Measurements from ENCODE around the gene NRSN2. TPM values are rescaled to one million over a fixed set of nuclear protein-coding genes. Genes with fewer than 3 reads are reported as not detected.

Gene NRSN2
- total and polyA plus RNA-seq, 7 donors, result 1.6 to 5.0 (median 3.4) TPM

DNA sequence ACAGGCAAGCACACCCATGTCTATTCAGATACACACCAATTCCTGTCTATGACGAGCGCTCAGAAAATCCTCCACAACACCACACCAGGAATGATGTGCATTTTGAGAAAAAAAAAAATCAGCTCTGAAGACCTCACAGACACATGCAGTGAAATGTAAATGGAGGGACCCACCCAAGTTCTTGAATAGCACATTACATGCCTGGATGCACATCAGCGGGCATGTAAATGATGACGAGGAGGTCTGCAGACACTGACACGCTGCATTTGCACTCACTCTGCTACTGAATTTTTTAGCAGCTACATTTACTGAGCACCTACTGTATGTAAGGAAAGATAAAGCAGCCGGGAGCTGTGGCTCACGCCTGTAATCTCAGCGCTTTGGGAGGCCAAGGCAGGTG, 14.7 kb downstream of the NRSN2 start:
- no peak overlapping the region for H3K27ac ChIP-seq
- H3K4me1 ChIP-seq, result peaks cover 5% of the 10 kb centered on the region
- ATAC-seq (no peak), DNase-seq (no peak)
- TF ChIP-seq, protein P1, sequence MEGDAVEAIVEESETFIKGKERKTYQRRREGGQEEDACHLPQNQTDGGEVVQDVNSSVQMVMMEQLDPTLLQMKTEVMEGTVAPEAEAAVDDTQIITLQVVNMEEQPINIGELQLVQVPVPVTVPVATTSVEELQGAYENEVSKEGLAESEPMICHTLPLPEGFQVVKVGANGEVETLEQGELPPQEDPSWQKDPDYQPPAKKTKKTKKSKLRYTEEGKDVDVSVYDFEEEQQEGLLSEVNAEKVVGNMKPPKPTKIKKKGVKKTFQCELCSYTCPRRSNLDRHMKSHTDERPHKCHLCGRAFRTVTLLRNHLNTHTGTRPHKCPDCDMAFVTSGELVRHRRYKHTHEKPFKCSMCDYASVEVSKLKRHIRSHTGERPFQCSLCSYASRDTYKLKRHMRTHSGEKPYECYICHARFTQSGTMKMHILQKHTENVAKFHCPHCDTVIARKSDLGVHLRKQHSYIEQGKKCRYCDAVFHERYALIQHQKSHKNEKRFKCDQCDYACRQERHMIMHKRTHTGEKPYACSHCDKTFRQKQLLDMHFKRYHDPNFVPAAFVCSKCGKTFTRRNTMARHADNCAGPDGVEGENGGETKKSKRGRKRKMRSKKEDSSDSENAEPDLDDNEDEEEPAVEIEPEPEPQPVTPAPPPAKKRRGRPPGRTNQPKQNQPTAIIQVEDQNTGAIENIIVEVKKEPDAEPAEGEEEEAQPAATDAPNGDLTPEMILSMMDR (IDR thresholded peaks at IDR 0.05), result no peak
- no peaks in the 10 kb centered on the region for H3K9me3 ChIP-seq
- WGBS, 3 donors, result 92 to 98% (median 95%) methylated on average over 8 of the region's 8 CpGs
- no peaks in the 10 kb centered on the region for H3K27me3 ChIP-seq (ENCODE audit: insufficient read depth in 3 of 3, low read length in 2 of 3)
- H3K4me3 ChIP-seq, result no peak overlapping the region
- intact Hi-C loops (cut with DNase I), result loop anchor here in 1 of 2 donors (5.0 kb wide), 1 partner anchor 36 kb away; no protein-coding TSS in a partner anchor
- H3K36me3 ChIP-seq (ENCODE audit: insufficient read depth in 1 of 2, low read depth in 1 of 2), result no peaks in the 10 kb centered on the region

DNA sequence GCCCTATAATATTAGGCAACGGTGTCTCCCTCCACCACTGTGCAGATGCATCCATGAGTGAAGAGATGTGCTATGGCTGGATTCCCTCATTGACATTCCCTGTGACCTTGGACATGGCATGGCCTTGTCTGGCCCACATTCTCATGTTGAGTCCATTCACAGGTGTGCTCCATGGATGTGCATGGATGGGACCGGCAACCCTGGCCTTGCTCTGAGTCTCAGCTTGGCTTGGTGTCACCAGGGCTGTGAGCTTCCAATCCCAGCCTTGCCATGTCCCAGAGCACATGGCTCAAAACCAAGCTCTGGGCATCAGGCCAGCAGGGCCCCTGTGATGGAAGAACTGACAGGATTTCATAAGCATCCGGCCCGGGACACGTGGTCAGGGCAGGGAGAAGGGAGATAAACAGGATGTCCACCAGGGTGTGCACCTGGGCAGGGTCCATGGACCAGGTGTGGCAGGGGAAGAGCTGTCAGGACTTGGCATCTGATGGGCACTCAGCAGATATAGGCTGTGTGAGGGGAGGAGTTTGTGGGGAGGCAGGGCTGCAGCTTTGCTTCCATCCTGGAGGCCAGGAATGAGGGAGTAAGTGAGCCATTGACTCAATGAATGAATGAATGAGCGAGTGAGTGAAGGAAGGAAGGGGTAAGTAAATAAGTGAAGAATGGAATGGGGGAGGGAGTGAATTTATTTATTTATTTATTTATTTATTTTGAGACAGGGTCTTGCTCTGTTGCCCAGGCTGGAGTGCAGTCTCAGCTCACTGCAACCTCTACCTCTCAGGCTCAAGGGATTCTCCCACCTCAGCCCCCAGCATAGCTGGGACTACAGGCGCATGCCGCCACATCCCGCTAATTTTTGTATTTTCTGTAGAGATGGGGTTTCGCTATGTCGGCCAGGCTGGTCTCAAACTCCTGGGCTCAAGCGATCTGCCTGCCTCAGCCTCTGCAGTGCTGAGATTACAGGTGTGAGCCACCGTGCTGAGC, 15.7 kb downstream of the NRSN2 start:
- Histone ChIP-seq H3K27ac (no peak overlapping the region), H3K36me3 (ENCODE audit: insufficient read depth in 1 of 2, low read depth in 1 of 2) (no peaks in the 10 kb centered on the region), H3K4me1 (peaks cover 5% of the 10 kb centered on the region), H3K27me3 (ENCODE audit: insufficient read depth in 3 of 3, low read length in 2 of 3) (no peaks in the 10 kb centered on the region), H3K9me3 (no peaks in the 10 kb centered on the region), H3K4me3 (no peak overlapping the region)
- intact Hi-C loops (cut with DNase I), result loop anchor here in 1 of 2 donors (5.0 kb wide), 1 partner anchor 35 kb away; no protein-coding TSS in a partner anchor
- TF ChIP-seq, protein P1 (IDR thresholded peaks at IDR 0.05), result peak; percentile 17
- peak; percentile 64 to 85 (median 71) for ATAC-seq
- peak; percentile 76 to 82 for DNase-seq
- WGBS, 3 donors, result 61 to 63% (median 62%) methylated on average over 13 of the region's 13 CpGs

DNA sequence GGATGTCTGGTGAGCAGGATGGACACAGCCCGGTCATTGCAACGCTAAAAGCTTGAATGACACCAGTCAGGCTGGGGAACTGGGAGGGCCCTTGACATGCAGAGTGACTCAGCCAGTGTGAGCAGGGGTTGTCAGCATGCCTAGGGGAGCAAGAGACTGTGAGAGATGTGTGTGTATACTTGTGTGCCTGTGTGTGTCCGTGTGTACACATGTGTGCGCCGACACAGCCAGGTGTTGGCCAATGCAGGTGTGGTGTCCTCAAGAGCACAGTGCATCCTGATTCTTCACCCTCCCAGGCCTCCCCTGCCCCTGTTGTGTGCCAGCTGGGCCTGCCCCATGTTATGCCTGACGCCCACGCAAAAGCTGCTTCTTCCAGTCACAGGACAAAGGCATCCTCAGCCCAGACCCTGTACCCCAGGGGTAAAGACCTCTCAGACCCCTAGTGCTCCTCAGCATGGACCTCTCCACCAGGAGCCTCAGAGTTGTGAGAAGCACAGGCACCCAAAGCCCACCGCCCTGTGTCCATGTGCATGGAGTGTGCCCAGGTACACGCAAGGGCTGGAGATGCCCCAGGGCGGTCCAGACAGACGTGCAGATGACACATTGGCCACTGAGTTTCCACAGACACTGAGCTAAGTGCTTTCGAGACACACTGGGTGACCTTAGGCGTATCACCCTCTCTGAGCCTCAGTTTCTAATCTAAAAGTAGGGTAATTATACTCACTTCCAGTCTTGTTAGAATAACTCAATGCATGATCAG, 16.6 kb downstream of the NRSN2 start:
- 85 to 88% (median 86%) methylated on average over 13 of the region's 13 CpGs for WGBS, 3 donors
- Histone ChIP-seq H3K4me1 (peaks cover 5% of the 10 kb centered on the region), H3K36me3 (ENCODE audit: insufficient read depth in 1 of 2, low read depth in 1 of 2) (no peaks in the 10 kb centered on the region), H3K4me3 (no peak overlapping the region), H3K27ac (no peak overlapping the region), H3K27me3 (ENCODE audit: insufficient read depth in 3 of 3, low read length in 2 of 3) (no peaks in the 10 kb centered on the region), H3K9me3 (no peaks in the 10 kb centered on the region)
- TF ChIP-seq, protein P1 (IDR thresholded peaks at IDR 0.05), result no peak
- no peak for ATAC-seq
- no peak for DNase-seq
- intact Hi-C loops (cut with DNase I), result loop anchor here in 1 of 2 donors (5.0 kb wide), 1 partner anchor 34 kb away; no protein-coding TSS in a partner anchor

DNA sequence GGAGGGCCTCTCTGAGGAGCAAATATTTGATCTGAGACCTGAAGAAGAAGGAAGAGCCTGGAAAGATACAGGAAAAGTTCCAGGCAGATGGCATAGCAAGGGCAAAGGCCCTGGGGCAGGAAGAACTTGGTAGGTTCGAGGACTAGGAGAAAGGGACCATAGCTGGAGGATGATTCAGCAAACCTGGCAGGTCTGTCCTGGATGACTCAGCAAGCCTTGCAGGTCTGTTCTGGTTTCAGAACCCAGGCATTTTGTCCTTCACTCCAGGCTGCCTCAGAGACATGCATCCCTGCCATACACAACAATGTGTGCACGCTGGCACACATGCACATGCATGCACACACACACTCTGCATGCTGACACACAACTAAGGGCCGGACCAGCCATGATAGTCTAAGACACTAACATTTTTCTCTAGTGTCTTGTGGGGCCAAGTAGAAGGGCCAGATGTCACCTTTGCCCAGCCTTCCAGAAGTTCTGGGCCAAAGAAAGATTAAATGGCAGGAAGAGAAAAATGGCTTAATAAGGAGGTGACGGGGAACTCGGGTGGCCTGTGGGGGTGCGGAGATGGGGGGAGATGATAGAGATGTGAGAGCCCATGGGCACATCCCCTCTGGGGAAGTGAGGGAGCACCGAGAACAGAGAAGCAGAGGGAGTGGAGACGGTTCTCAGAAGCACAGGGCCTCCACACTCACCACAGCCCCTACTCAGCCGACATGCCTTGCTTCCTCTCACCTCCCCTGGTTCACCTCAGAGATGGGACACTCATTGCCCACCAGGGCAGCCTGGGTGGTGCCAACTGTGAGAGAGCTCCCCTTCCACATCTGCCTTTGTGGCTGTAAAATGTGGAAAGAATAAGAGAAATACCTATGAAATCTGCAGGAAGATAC, 18.2 kb downstream of the NRSN2 start:
- H3K36me3 ChIP-seq (ENCODE audit: insufficient read depth in 1 of 2, low read depth in 1 of 2), result no peaks in the 10 kb centered on the region
- no peak for ATAC-seq
- H3K4me1 ChIP-seq, result no peaks in the 10 kb centered on the region
- DNase-seq, result no peak
- no peak overlapping the region for H3K27ac ChIP-seq
- H3K27me3 ChIP-seq (ENCODE audit: insufficient read depth in 3 of 3, low read length in 2 of 3), result no peaks in the 10 kb centered on the region
- TF ChIP-seq, protein P1 (IDR thresholded peaks at IDR 0.05), result no peak
- 82 to 91% (median 86%) methylated on average over 9 of the region's 9 CpGs for WGBS, 3 donors
- H3K9me3 ChIP-seq, result no peaks in the 10 kb centered on the region
- no peak overlapping the region for H3K4me3 ChIP-seq
- intact Hi-C loops (cut with DNase I), result loop anchor here in 1 of 2 donors (5.0 kb wide), 1 partner anchor 32 kb away; no protein-coding TSS in a partner anchor

All from psoas muscle (tissue), 8 donors.